Glutamatergic neuron (in vitro differentiated cells): ENCODE measurements around the gene VOPP1. TPM values are rescaled to one million over a fixed set of nuclear protein-coding genes. Genes with fewer than 3 reads are reported as not detected.

Experiments
- DNase-seq: peaks from one replicate; pipeline ENCODE4 v3.0.0; 2022
- H3K27ac Mint-ChIP-seq: one replicate; pipeline ENCODE4 v1.8.0; 2020; ENCODE audit warnings: mild to moderate bottlenecking, mixed read lengths, inconsistent platforms; ENCODE audit not compliant: unreplicated experiment
- H3K27me3 Mint-ChIP-seq: one replicate; pipeline ENCODE4 v1.8.0; 2020; ENCODE audit warnings: mild to moderate bottlenecking, moderate library complexity, mixed read lengths, inconsistent platforms; ENCODE audit not compliant: unreplicated experiment
- H3K36me3 Mint-ChIP-seq: one replicate; pipeline ENCODE4 v1.8.0; 2020; ENCODE audit warnings: mild to moderate bottlenecking, mixed read lengths, inconsistent platforms; ENCODE audit not compliant: unreplicated experiment
- H3K4me1 Mint-ChIP-seq: one replicate; pipeline ENCODE4 v1.8.0; 2020; ENCODE audit warnings: mild to moderate bottlenecking, low read depth, mixed read lengths, inconsistent platforms; ENCODE audit not compliant: unreplicated experiment
- H3K4me3 Mint-ChIP-seq: one replicate; pipeline ENCODE4 v1.8.0; 2020; ENCODE audit warnings: mild to moderate bottlenecking, mixed read lengths, inconsistent platforms; ENCODE audit not compliant: unreplicated experiment
- H3K9me3 Mint-ChIP-seq: one replicate; pipeline ENCODE4 v1.8.0; 2020; ENCODE audit warnings: mild to moderate bottlenecking, moderate library complexity, mixed read lengths, inconsistent platforms; ENCODE audit not compliant: unreplicated experiment
- total RNA-seq: library from RNA; stranded (reverse); fragmentation: NEBNext Ultra II Directional; extraction: Animal tissue kit (Norgen Biotek cat#: 25700); gene quantifications from one replicate; pipeline ENCODE4 v1.2.1, GENCODE V29; 2021; ENCODE audit not compliant: unreplicated experiment
- TF ChIP-seq, protein P1 (sequence below): fragments of 200-600 bp; sonication (generic); IDR thresholded peaks from one replicate; pipeline ENCODE4 v1.5.0; 2021; ENCODE audit not compliant: partially characterized antibody, unreplicated experiment

The VOPP1 gene
- total RNA-seq, 1 donor from 2014 or later, result 30.6 TPM

- H3K4me3 Mint-ChIP-seq, result no peak overlapping the region
- DNase-seq, result no peak
- peaks cover 9% of the 10 kb centered on the region for H3K27me3 Mint-ChIP-seq
- H3K9me3 Mint-ChIP-seq, result no peaks in the 10 kb centered on the region
- TF ChIP-seq, protein P1, sequence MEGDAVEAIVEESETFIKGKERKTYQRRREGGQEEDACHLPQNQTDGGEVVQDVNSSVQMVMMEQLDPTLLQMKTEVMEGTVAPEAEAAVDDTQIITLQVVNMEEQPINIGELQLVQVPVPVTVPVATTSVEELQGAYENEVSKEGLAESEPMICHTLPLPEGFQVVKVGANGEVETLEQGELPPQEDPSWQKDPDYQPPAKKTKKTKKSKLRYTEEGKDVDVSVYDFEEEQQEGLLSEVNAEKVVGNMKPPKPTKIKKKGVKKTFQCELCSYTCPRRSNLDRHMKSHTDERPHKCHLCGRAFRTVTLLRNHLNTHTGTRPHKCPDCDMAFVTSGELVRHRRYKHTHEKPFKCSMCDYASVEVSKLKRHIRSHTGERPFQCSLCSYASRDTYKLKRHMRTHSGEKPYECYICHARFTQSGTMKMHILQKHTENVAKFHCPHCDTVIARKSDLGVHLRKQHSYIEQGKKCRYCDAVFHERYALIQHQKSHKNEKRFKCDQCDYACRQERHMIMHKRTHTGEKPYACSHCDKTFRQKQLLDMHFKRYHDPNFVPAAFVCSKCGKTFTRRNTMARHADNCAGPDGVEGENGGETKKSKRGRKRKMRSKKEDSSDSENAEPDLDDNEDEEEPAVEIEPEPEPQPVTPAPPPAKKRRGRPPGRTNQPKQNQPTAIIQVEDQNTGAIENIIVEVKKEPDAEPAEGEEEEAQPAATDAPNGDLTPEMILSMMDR, result no peak
- H3K27ac Mint-ChIP-seq, result no peak overlapping the region
- no peaks in the 10 kb centered on the region for H3K4me1 Mint-ChIP-seq
- no peaks in the 10 kb centered on the region for H3K36me3 Mint-ChIP-seq
Measured at GRCh38 chr7:55595511-55595910, 23.2 kb upstream of the VOPP1 start.

GRCh38 chr7:55594870-55595269 is 22.6 kb upstream of the VOPP1 start:
- DNase-seq, result no peak
- Mint-ChIP-seq H3K4me3 (no peak overlapping the region), H3K27me3 (peaks cover 9% of the 10 kb centered on the region), H3K36me3 (no peaks in the 10 kb centered on the region), H3K27ac (no peak overlapping the region), H3K9me3 (no peaks in the 10 kb centered on the region), H3K4me1 (no peaks in the 10 kb centered on the region)
- TF ChIP-seq, protein P1, result no peak

DNA sequence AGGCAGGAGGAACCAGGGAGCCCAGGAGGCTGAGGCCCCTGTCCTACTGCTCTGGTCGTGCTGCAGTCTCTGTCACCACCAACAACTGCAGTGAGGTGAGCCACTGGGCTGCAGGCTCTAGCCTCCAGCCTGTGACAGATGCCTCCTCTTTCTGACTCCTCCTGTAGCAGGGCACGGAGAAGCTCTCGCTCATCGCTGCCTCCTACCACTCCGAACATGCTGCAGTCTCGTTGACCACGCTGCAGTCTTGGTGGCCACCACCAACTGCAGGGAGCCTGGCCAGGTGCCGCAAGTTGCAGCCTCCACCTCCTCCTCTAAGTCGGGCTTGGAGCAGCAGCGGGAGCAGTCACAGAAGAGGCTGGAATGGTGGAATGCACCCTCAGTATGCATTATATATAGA is 22.1 kb upstream of the VOPP1 start:
- no peak overlapping the region for H3K27ac Mint-ChIP-seq
- no peak for DNase-seq
- TF ChIP-seq, protein P1, result no peak

GRCh38 chr7:55593515-55594318 is 21.4 kb upstream of the VOPP1 start:
- H3K9me3 Mint-ChIP-seq, result no peaks in the 10 kb centered on the region
- H3K27me3 Mint-ChIP-seq, result peaks cover 9% of the 10 kb centered on the region
- TF ChIP-seq, protein P1, result peak; percentile 95
- no peak overlapping the region for H3K27ac Mint-ChIP-seq
- no peaks in the 10 kb centered on the region for H3K36me3 Mint-ChIP-seq
- DNase-seq, result peak; percentile 88
- no peak overlapping the region for H3K4me3 Mint-ChIP-seq
- no peaks in the 10 kb centered on the region for H3K4me1 Mint-ChIP-seq

More for the DNA sequence above, 22.1 kb upstream of the VOPP1 start:
- Mint-ChIP-seq H3K36me3 (no peaks in the 10 kb centered on the region), H3K27me3 (peaks cover 9% of the 10 kb centered on the region), H3K9me3 (no peaks in the 10 kb centered on the region), H3K4me1 (no peaks in the 10 kb centered on the region), H3K4me3 (no peak overlapping the region)

DNA sequence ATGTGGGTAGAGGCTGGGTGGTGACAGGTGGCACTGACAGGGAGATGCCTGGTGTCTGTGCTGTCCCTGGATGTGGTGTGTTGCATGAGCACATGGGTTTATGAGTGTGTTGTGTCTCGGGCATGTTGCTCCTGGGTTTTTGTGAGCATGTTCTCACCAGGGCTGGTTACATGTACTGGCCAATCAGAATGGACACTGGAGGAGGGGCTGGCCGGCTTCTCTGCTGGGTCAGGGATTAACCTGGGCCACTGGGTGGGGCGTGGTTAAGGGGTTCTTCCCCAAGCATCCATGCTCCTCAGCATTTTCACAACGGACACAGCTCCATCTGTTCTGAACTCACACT is 20.8 kb upstream of the VOPP1 start:
- H3K9me3 Mint-ChIP-seq, result no peaks in the 10 kb centered on the region

More for the DNA sequence above, 20.8 kb upstream of the VOPP1 start:
- H3K4me3 Mint-ChIP-seq, result no peak overlapping the region
- H3K36me3 Mint-ChIP-seq, result no peaks in the 10 kb centered on the region
- peaks cover 9% of the 10 kb centered on the region for H3K27me3 Mint-ChIP-seq
- no peaks in the 10 kb centered on the region for H3K4me1 Mint-ChIP-seq
- H3K27ac Mint-ChIP-seq, result no peak overlapping the region
- TF ChIP-seq, protein P1, result no peak
- no peak for DNase-seq
